NB4 (cell line): ENCODE measurements around the gene SEMA3E.
"Not testable (repeated sequence)": the region's sequence is repeated elsewhere in the genome, so short reads cannot be mapped to it uniquely, and the experiment has no call there.

Source experiments
- DNase-seq: peaks from one replicate; pipeline ENCODE4 v3.0.0; 2010; ENCODE audit warnings: low read depth
- H3K4me3 ChIP-seq: one replicate; pipeline ENCODE4 v1.5.1; 2011; ENCODE audit warnings: mild to moderate bottlenecking, low read depth, low read length, moderate library complexity
- CTCF ChIP-seq: IDR thresholded peaks from one replicate; pipeline ENCODE4 v1.5.1; 2012; ENCODE audit warnings: low read depth, low read length
- MAX ChIP-seq: IDR thresholded peaks from 2 replicates; pipeline ENCODE4 v1.6.1; 2011; ENCODE audit warnings: low read depth, low read length
- MYC ChIP-seq: IDR thresholded peaks from 2 replicates; pipeline ENCODE4 v1.6.1; 2011; ENCODE audit warnings: low read depth, low read length
- POLR2A ChIP-seq: IDR thresholded peaks from 2 replicates; pipeline ENCODE4 v1.6.1; 2011; ENCODE audit warnings: mild to moderate bottlenecking; ENCODE audit not compliant: insufficient read length; ENCODE audit errors: extremely low read depth

Gene SEMA3E

GRCh38 chr7:83459101-83459929 is 189.6 kb downstream of the SEMA3E start:
- H3K4me3 ChIP-seq, DNase-seq: not testable (repeated sequence)

- DNase-seq: no peak
- no peak for TF ChIP-seq CTCF
- TF ChIP-seq MYC: no peak
- TF ChIP-seq POLR2A: no peak
- no peak for TF ChIP-seq MAX
- no peak overlapping the region for H3K4me3 ChIP-seq
Measured at GRCh38 chr7:83457022-83457892, 191.7 kb downstream of the SEMA3E start.

GRCh38 chr7:83456413-83456812 is 192.5 kb downstream of the SEMA3E start:
- TF ChIP-seq CTCF: no peak
- TF ChIP-seq MYC: no peak
- TF ChIP-seq MAX: no peak
- no peak for TF ChIP-seq POLR2A
- no peak for DNase-seq
- no peak overlapping the region for H3K4me3 ChIP-seq

- TF ChIP-seq POLR2A (no peak), MYC (no peak), MAX (no peak), CTCF (no peak)
- no peak for DNase-seq
- no peak overlapping the region for H3K4me3 ChIP-seq
Measured at GRCh38 chr7:83455612-83456011, 193.3 kb downstream of the SEMA3E start.

GRCh38 chr7:83452256-83452655 is 196.7 kb downstream of the SEMA3E start:
- TF ChIP-seq MYC (no peak), POLR2A (no peak), CTCF (no peak), MAX (no peak)
- no peak overlapping the region for H3K4me3 ChIP-seq
- DNase-seq: no peak

GRCh38 chr7:83451501-83452045 is 197.4 kb downstream of the SEMA3E start:
- no peak overlapping the region for H3K4me3 ChIP-seq
- no peak for DNase-seq
- TF ChIP-seq MYC: no peak
- TF ChIP-seq CTCF: no peak
- no peak for TF ChIP-seq MAX
- TF ChIP-seq POLR2A: no peak
